CD4-positive, alpha-beta T cell treated with Interleukin-21 for 1 hour (primary cell): Measurements from ENCODE around the gene SLC35E1.

Experiments
- DNase-seq: peaks from one replicate; pipeline ENCODE4 v3.0.0-alpha.2; 2020

SLC35E1 gene

DNA sequence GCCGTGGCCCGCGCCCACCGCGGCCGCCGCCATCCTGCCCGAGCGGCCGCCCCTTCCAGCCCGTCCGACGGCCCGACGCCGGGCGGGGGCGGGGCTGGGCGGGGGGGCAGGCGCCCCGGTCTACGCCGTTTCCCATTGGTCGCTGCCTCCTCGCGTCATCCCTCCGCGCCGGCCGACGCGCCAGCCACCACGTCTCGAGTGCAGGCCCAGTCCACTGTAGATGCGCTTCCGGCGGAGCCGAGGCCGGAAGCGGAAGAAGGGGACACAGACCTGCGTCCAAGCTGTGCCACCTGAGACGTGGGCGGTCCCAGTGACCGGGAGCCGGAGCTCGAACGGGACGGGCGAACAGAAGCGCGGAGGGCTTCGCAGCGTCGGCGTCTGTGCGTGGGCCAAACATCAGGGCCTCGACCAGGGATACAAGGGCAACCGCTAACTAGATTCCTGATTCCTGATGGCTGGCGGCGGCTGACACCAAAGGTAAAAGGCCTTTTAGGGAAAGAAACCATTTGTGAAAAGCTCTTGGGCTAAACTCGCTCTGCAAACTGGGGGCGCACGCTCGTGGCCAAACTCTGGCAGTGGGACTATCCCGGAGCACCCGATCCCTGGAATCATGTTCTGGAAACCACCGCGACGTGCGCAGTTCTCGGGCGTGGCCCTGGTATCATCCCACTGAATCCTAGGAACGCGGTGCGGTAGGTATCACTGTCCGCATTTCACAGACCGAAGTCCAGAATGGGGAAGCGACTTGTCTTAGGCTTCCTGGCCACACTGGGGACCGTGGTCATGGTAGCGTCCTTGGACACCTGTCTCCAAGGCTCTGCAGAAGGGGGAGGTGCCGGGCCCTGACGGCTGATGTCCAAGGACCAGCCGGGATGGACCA lies at the start of gene SLC35E1:
Gene SLC35E1, minus strand, starts transcription at position 84 of the 880 bp plus-strand sequence. Its CDS starts 51 bp downstream, at position 33.
- DNase-seq, result peak; percentile 94

DNA sequence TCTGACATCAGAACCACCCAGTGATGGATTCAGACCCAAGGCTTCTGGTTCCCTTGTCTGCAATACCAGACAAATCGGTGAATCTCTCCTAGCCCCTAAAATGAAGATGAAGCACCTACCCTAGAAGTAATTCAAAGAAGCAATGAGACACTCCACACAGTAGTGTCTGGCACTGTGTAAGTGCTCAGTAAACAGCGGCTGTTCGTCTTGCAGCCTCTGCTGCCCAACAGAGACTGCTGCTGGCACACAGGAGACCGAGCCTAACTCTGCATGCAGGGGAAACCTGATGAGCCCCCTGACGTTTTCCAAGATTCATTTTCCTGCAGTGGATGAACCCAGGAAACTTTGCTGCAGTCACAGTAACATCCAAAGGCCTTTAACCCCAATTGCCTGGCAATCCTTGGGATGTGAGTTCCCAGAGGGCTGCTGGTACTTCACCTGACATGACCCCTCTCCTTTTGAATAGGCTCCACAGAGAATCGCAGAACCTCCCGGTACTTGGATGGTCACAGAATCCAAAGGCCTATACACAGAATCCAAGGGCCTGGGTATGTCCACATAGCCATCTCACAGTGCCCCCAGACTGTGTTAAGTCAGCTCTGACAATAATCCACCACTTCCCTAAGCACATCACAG lies 49.1 kb upstream of the SLC35E1 start:
- no peak for DNase-seq

DNA sequence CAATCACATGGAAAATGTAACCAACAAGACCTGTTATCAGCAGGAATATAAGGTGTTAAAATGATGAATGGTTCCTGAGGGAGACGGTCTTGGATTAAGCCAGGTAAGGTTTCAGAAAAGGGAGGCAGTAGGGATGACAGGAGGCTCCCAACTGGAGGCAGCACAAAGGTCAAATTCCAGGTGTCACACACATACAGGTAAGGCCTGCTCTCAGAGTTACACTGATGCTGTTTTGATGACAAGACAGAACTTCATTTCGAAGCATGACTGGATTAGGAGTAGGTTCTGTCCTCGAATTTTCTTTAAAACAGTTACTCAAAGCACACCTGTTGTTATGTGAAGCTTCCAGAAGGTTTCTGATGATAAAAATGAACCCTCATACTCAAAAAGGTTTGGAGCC lies 48.4 kb upstream of the SLC35E1 start:
- DNase-seq, result no peak

DNA sequence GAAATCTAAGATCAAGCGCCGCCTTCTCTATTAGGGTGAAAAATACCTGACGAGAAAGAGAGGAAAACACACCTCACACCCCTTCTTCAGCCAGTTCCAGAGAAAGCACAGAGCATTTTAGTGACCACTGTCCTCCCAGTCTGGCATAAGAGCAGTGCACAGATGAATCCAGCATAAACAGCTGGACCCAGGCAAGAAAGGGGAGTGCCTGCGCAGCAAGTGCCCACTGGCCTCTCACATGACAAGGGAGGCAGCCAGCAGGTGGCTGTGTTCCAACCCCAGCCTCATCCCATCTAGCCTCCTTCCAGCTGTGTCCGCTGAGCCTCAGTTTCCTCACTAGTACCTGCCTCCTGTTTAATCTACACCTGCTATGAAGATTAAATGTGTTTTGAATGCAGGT lies 47.8 kb upstream of the SLC35E1 start:
- DNase-seq, result no peak

DNA sequence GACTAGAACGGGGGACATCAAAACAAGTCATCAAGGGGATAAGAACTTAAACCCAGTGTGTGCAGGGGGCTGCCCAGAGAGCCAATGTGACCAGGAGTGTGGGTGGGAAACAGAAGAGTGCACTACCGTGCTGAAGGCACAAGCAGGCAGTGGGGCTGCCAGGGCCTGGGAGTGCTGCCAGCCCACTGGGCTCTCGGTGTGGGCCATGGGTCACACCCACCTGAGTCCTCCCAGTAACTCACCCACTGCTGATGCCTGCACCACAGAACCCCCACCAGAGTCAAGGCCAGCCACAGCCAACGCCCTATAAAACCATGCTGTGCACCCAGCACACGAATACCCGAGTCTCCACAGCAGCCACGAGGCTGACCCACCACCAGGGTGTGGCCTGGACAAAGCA lies 47.2 kb upstream of the SLC35E1 start:
- DNase-seq, result no peak

DNA sequence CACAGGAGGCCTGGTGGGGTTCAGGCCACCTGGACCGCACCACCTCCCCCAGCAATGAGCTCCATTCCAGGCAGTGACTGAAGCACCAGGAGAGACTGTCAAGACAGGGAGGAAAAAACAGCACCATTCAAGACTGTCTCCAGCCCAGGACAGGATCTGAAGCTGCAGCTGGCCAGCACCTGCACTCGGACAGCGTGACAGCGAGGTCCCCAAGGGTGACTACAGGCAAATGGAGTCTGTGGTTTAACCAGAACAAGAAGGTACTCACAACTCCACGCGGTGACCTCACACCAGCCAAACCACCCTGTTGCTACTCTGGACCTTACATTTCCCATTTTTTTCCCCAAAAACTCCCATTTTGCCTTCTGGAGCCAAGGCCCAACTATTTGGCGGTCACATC lies 46.0 kb upstream of the SLC35E1 start:
- DNase-seq, result no peak

DNA sequence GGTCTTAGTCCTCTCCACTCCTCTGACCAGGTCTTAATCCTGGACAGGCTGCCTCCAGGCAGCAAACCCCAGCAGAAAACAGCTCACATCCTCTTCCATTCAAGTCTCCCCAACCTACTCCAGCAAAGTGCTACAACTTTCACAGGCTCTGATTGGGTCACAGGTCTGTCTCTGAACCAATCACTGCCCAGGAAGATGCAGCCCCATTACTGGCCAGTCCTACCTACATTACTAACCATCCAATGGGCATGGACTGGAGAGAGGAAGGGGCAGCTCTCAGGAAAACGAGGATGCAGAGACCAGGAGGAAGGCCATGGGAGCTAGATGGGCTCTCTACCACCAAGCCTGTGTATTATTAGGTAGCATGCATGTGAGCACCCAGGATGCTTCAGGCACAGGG lies 43.6 kb upstream of the SLC35E1 start:
- DNase-seq, result no peak

DNA sequence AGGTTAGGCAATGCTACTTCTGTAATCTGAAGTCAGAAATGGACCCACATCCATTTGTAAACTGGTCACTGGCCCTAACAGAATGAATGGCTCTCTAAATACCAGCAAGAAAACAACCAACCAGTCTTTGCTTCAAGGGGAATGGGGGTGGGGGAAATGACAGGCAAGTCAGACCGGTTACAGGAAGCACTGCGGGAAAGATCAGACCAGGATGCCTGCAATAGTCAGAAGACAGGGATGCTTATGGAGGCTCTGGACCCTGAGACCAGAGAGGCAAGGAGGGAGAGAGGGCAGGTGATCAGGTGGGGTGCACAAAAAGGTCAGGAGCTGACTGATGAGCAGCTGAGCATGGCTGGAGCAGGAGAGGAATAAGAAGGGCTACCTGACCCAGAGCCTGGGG lies 42.7 kb upstream of the SLC35E1 start:
- DNase-seq, result no peak

DNA sequence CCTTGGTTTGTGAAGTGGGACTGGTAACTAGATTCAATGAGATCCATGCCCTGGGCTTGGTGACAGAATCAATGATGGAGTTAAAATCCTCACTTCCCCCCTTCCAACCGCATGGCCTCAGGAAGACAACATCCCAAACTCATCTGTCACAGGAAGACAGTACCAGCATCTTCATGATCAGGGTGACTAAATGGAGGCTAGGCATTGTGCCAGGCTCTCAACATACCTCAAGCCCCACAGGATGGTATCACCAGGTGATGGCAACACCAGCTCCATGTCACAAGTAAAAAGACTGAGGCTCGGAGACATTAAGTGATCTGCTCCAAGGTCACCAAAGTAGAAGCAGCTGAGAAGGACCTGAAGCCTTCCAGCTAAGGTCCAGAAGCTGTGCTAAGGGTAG lies 41.6 kb upstream of the SLC35E1 start:
- no peak for DNase-seq

DNA sequence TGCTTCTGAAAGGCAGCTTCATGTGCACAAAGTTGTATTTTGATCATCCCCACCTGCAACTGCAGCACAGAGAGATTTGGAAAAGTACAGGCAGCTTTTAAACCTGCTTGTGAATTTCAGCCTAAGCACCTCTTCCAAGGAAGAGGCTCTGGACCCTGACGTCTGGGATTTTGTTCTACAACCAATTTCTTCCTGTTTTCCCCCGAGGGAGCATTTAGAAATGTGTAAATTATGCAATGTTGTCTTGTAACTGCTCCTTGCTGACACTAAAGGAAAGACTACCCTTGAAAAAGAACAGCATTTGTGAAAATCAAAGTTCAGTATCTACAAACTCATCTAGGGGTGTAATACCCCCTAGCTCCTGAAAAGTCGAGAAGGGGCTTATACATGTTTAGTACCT lies 40.4 kb upstream of the SLC35E1 start:
- DNase-seq, result no peak

DNA sequence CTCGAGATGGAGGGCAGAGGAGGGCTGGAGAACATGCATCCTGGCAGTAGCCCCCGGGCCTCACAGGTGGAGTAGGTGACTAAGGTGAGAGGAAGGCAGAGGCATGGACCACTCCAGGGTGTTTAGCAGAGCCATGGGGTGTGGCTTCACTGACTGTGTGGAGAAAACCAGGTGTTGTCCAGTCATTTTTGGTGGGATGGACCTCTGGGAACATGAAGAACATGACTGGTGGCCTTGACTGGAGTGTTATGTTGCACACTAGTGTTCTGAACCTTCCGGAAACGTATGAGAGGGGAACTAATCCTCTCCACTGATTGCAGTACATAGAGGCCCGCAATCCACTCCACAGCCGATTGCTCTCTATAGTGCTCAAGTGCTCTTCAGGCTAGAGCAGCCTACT lies 38.9 kb upstream of the SLC35E1 start:
- no peak for DNase-seq

DNA sequence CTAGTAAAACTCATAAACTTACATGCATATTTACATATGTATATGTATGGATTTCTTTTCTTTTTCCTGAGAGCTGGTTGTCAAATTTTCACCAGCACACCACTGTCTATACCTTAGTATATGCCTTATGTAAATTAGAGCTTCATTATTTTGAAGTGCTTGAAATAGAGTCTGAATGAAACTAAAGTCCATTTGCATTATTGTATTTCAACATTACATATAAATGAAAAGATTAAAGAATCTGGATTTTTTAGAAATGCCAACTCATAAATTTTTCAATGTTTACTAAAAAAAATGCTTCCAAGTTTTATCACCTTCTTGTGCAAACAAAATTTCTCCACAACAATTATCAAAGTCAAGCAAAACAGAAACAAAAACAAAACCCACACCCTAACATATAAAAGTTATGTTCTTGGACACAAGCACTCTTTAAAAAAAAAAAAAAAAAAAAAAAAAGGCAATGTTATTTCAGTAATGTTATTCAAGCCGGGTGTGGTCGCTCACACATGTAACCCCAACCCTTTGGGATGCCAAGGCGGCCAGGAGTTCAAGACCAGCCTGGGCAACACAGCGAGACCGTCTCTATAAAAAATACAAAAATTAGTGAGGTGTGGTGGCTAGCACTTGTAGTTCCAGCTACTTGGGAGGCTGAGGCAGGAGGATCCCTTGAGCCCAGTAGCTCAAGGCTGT lies 37.4 kb upstream of the SLC35E1 start:
- no peak for DNase-seq

DNA sequence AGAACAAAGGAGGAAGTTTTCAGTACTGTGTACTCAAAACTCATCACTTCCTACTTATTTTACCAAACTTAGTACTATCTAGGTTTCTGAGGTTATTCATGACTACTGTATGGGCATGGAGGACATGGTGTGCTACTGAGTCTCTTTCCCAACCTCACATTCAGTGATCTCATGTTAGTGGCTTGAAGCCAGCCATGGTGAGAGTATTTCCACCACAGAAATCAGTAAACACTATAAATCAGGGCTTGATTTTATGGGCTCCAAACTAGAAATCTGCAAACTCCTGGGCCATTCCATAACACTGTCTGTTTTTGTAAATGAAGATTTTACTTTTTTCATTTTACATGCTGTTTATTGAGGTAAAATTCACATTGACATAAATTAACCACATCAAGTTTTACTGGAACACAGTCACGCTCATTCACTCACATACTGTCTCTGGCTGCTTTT lies 36.1 kb upstream of the SLC35E1 start:
- no peak for DNase-seq

DNA sequence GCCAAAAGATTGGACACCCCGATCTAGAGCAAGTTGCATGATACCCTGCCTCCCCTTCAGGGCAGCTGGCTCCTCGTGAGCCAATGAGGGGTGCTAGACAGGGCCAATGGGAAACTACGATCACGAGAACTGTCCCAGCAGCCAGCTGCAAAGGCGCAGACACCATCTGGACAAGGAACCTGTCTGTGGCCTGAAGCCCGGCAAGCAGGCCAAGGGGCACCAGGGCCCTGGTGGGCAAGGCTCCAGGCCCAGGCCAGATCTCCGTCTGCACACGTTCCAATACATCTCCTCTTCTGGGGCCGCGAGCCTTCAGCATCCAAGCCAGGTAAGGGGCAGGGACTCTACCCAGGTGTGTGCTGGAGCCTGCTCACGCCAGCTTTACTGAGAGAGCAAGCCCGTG lies 35.6 kb upstream of the SLC35E1 start:
- no peak for DNase-seq

DNA sequence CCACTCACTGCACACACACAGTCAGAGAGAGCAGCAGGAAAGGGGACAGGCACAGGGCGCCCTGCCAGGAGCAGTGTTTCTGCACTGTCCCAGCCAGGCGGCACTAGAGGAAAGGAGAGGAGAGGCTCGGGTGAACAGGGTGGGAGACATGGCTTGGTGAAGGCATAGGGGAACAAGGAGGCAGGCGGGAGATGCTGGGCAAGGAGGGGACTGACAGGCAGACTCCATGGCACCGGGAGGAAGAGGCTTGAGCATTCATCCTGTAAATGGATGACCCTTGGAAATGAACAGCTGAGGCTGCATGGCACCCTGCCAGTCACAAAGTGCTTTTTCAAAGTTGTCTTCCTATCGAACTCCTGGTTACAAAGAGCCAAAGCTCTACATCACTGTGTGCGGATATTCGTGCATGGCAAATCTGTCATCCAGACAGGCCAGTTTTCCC lies 33.4 kb upstream of the SLC35E1 start:
- no peak for DNase-seq

DNA sequence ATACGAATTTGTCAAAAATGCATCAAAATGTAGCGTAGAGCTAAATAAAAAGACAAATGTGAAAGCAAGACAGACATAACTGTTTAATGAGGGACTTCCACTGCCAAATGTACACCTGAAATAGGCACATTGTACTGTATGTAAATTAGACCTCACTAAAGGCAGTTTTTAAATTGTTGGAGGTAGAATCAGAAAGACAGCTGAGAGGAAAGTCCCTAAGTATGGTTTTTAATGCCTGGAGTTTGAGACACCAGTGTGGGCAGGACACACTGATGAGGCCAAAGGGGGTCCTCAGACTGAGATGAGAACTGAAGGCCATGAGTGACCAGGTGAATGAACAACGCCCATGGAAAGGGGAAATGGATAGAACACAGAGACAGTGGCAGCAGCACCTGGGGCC lies 32.9 kb upstream of the SLC35E1 start:
- DNase-seq, result no peak

DNA sequence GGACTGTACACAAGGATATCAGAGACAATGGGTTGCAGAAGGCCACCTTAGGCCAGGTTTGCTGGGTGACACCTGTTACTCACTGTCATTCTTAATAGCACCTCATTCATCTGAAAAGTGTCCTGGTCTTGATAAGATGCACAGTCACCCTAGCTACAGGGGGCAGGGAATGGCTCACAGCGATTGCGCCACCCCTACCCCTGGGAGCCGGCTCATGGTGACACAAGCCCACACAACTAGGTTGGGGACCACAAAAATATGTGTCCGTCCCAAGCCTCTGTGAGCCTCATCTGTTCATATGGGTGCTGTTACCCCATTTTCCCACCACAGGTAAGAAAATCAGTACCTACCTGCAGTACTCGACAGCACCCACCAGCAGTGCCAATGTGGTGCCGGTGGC lies 32.4 kb upstream of the SLC35E1 start:
- no peak for DNase-seq

DNA sequence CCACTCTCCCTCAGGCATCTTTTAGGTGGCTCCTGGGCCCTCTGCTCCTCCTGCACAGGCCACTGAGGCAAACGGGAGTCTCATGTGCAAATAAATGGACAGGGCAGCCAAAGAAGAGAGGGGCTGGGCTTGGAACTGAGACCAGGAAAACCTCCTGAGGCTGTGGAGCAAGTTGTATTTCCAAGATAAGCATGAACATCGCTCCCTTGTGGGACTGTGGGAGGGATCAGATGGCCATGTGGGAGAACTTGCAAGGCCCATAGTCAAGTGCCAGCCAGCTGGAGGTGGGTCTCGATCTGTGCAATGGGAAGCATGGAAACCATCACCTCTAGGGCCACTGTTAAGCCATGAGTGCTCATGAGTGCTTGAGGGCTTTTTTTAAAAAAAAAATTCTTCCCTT lies 30.9 kb upstream of the SLC35E1 start:
- DNase-seq, result no peak

DNA sequence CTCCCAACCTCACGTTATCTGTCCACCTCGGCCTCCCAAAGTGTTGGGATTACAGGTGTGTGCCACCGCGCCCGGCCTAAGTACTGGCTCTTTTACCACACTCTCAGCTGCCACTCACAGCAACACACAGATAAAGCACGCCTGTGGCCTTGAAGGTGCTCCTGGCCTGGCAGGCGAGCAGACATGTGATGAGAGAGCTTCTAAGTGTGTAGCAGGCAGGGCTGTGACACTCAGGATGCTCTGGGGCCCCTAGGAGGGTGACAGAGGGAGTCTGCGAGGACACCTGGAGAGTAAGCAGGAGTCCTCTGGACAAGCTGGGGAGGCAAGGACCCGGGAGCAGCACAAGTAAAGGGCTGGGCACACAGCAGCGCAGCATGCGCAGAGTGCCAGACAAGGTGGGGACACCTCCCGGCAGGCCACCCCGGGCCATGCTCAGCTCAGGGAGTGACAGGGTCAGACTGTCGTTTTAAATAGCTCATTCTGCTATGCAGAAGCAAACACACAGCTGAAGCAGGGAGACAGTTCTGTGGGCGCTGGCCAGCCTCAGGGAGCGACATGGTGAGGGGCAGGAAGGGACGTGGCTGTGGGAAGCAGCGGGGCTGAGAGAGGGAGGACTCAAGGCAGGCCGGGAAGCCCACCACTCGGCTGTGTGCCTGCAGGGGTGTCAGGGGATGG lies 29.3 kb upstream of the SLC35E1 start:
- no peak for DNase-seq

DNA sequence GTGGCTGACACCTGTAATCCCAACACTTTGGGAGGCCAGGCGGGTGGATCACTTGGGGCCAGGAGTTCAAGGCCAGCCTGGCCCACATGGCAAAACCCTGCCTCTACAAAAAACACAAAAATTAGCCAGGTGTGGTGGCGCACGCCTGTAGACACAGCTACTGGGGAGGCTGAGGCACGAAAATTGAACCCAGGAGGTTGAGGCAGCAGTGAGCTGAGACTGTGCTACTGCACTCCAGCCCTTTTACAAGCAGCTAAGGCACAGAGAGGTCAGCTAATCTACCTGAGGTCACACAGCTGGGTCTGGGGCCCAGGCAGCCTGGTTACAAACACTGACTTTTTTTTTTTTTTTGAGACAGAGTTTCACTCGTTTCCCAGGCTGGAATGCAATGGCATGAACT lies 28.6 kb upstream of the SLC35E1 start:
- DNase-seq, result no peak

DNA sequence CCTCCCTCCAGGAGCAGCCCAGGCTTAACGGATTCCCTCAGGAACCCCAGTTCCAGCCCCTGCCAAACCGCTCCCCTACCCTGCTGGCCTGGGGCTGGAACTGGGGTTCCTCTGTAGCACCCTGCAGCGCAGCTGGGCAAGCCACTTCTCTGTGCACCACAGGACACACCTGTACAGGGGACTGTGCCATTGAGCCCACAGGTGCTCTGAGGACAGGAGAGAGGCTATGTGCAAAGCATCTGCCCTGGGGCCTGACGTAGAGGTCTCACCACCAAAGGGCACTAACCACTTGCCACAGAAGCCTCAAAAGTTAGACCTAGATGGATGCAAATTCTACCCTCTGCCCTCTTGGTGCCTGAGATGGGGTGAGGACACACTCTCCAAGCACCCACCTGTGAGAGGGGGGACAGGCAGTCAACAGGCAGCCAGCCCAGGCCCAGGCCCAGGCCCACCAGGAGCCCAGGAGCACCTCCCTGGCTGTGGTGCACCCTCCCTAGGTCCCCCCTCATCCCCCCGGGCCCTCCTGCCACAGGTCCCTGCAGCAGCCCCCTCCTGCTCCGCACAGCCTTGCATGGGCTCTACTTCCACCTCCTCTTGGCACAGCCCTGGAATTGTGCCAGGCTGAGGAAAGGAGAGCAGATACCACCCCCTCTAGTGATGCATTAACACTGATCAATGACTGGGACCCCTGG lies 27.6 kb upstream of the SLC35E1 start:
- no peak for DNase-seq

DNA sequence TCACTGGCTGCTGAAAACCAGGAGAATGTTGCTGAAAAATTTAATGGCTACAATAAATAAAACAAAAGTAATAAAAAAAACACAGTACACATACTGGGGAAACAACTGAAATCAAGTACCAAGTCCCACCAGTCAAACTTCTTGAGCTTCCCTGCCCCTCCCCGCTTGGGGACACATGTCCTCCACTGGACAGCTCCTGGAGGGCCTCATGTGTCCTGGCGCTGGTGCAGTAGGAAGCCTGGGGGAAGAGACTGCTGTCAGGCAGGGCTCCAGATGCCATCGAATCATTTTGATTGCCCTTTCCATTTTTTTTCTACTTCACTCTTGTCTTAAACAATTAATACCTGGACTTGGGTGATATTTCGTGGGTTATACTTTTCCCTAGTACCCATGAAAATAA lies 26.6 kb upstream of the SLC35E1 start:
- DNase-seq, result no peak

DNA sequence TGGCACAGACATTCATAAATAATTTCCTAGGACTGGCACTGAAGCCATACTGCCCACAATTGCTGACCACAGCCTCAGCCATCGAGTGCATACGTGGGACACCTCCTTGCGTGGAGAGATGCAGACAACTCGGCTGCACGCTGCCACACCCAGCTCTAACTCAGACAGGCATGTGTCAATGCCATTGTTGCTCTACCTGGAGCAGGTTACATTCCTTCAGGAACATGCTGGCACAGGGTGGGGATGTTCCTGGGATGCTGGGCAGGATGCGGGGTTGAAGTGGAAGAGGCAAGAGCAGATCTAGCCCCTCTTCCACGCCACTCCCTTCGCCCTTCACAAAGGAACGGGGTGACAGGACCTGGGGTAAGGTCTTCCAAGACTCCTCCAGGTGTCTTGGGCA lies 24.2 kb upstream of the SLC35E1 start:
- no peak for DNase-seq
